Tibial nerve (tissue), 4 donors: ENCODE data around the gene COQ8A.

ENCODE experiments used
- EP300 ChIP-seq, 2 donors: sonication (generic); formaldehyde crosslinking; IDR thresholded peaks; one replicate each; pipeline ENCODE4 v1.6.1; 2017; ENCODE audit warnings: antibody characterized with exemption in 2 of 2, mild to moderate bottlenecking in 1 of 2
- POLR2A ChIP-seq, 2 donors: fragments of 450-650 bp; IDR thresholded peaks; one replicate each; pipeline ENCODE4 v1.6.1; 2017; ENCODE audit warnings: antibody characterized with exemption in 2 of 2, mild to moderate bottlenecking in 2 of 2, moderate library complexity in 2 of 2
- TF ChIP-seq, protein P1 (sequence below), 5 experiments: fragments of 200-600 bp in 3 of 5; fragments of 450-650 bp in 2 of 5; sonication (generic) in 3 of 5; IDR thresholded peaks; one replicate each; pipeline ENCODE4 v1.5.1; 2016 to 2019; ENCODE audit warnings: antibody characterized with exemption in 5 of 5, mild to moderate bottlenecking in 3 of 5, moderate library complexity in 2 of 5

DNA sequence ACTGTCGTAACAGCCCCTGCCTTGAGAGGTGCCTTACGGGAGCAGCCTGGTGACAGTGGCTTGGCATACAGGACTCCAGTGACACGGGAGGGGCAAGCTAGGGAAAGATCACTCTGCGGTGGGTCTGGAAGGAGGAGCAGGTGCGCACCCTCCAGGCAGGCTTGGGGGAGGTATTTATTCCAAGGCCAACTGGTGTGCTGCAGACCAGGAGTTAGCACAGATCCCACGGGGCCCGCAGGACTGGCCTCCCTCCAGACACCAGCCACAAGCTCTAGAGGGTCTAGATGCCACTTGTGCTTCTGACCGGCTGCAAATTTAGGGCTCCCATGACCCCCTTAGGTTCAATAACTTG lies 47.6 kb upstream of the COQ8A start:
- TF ChIP-seq, protein P1, sequence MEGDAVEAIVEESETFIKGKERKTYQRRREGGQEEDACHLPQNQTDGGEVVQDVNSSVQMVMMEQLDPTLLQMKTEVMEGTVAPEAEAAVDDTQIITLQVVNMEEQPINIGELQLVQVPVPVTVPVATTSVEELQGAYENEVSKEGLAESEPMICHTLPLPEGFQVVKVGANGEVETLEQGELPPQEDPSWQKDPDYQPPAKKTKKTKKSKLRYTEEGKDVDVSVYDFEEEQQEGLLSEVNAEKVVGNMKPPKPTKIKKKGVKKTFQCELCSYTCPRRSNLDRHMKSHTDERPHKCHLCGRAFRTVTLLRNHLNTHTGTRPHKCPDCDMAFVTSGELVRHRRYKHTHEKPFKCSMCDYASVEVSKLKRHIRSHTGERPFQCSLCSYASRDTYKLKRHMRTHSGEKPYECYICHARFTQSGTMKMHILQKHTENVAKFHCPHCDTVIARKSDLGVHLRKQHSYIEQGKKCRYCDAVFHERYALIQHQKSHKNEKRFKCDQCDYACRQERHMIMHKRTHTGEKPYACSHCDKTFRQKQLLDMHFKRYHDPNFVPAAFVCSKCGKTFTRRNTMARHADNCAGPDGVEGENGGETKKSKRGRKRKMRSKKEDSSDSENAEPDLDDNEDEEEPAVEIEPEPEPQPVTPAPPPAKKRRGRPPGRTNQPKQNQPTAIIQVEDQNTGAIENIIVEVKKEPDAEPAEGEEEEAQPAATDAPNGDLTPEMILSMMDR (IDR thresholded peaks at IDR 0.05), result no peak
- TF ChIP-seq POLR2A (IDR thresholded peaks at IDR 0.05) (no peak), EP300 (IDR thresholded peaks at IDR 0.05) (no peak)
